K562 (cell line): ENCODE measurements around the gene ARHGEF4.

Experiments
- ETV6 ChIP-seq, 3 experiments: fragments of 150-350 bp in 1 of 3; sonication (generic) in 1 of 3; formaldehyde crosslinking in 1 of 3; IDR thresholded peaks; 2 replicates each; pipeline versions ENCODE4 v1.6.1 to v1.8.0; 2014 to 2022; ENCODE audit warnings: borderline replicate concordance in 2 of 3, low read depth in 2 of 3, antibody characterized with exemption in 1 of 3, low read length in 1 of 3, mild to moderate bottlenecking in 1 of 3, missing genetic modification reagents in 1 of 3
- EZH2 ChIP-seq: IDR thresholded peaks from 2 replicates; pipeline ENCODE4 v1.6.1; 2012; ENCODE audit warnings: low read depth, mild to moderate bottlenecking, inconsistent platforms, low read length, borderline replicate concordance
- HDAC2 ChIP-seq: fragments of 450-650 bp; IDR thresholded peaks from 2 replicates; pipeline ENCODE4 v1.6.1; 2016; ENCODE audit warnings: mild to moderate bottlenecking
- MED1 ChIP-seq: sonication (generic); formaldehyde crosslinking; IDR thresholded peaks from 2 replicates; pipeline ENCODE4 v1.8.1; 2023; ENCODE audit warnings: missing genetic modification reagents, borderline replicate concordance
- POLR2AphosphoS5 ChIP-seq: IDR thresholded peaks from 2 replicates; pipeline ENCODE4 v1.6.1; 2011; ENCODE audit warnings: mild to moderate bottlenecking, low read depth, low read length, moderate library complexity; ENCODE audit not compliant: control insufficient read depth, insufficient read depth
- RBM22 ChIP-seq: fragments of 200-400 bp; formaldehyde crosslinking; IDR thresholded peaks from 2 replicates; pipeline ENCODE4 v1.6.1; 2018; ENCODE audit warnings: low read length, low read depth; ENCODE audit not compliant: poor library complexity, severe bottlenecking
- SP1 ChIP-seq: sonication (generic); formaldehyde crosslinking; IDR thresholded peaks from 2 replicates; pipeline ENCODE4 v1.8.1; 2022; ENCODE audit warnings: mild to moderate bottlenecking, missing genetic modification reagents
- ZNF311 ChIP-seq: fragments of 250-450 bp; sonication (Bioruptor Pico); IDR thresholded peaks from 2 replicates; pipeline ENCODE4 v1.4.0; 2020; ENCODE audit warnings: mild to moderate bottlenecking, moderate library complexity
- TF ChIP-seq, protein P1 (sequence below), 3 experiments: IDR thresholded peaks in 2 of 3; conservative IDR thresholded peaks in 1 of 3; 2 replicates each; pipeline ENCODE4 v1.5.1; 2011 to 2012; ENCODE audit warnings: low read length in 3 of 3, mild to moderate bottlenecking in 3 of 3, control low read depth in 2 of 3, improper control_type of control experiment in 1 of 3, inconsistent platforms in 1 of 3, low read depth in 1 of 3, mixed read lengths in 1 of 3, moderate library complexity in 1 of 3; ENCODE audit not compliant: insufficient read depth in 2 of 3
- TF ChIP-seq, protein P2 (sequence below), 2 experiments: fragments of 450-650 bp in 1 of 2; sonication (generic) in 1 of 2; formaldehyde crosslinking; conservative IDR thresholded peaks; 2 replicates each; pipeline versions ENCODE4 v1.4.0 to v1.8.1; 2020 to 2022; ENCODE audit warnings: mild to moderate bottlenecking in 1 of 2, missing genetic modification reagents in 1 of 2
- TF ChIP-seq, protein P3 (sequence below): fragments of 250-450 bp; sonication (Bioruptor Pico); IDR thresholded peaks from 2 replicates; pipeline ENCODE4 v1.5.1; 2021; ENCODE audit warnings: mild to moderate bottlenecking
- TF ChIP-seq, protein P4 (sequence below): fragments of 450-650 bp; formaldehyde crosslinking; IDR thresholded peaks from 2 replicates; pipeline ENCODE4 v1.4.0; 2020; ENCODE audit warnings: mild to moderate bottlenecking, mixed read lengths
- TF ChIP-seq, protein P5 (sequence below): fragments of 250-450 bp; sonication (Bioruptor Pico); IDR thresholded peaks from 2 replicates; pipeline ENCODE4 v1.4.0; 2020; ENCODE audit warnings: mild to moderate bottlenecking, moderate library complexity, borderline replicate concordance

DNA sequence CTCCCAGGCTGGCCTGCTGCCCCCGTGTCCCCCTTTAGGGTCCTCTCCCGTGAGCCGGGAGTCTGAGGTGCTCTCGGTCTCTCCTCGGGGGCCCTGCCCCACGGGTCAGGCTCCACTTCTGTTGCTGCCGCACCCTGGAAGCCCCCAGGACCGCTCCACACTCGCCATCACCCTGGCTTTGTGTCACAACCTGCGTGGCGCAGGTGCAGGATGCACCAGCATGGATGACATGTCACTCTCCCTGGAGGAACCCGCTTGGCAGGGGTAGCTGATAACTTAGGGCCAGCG, 10.8 kb upstream of the ARHGEF4 start:
- TF ChIP-seq, protein P1, sequence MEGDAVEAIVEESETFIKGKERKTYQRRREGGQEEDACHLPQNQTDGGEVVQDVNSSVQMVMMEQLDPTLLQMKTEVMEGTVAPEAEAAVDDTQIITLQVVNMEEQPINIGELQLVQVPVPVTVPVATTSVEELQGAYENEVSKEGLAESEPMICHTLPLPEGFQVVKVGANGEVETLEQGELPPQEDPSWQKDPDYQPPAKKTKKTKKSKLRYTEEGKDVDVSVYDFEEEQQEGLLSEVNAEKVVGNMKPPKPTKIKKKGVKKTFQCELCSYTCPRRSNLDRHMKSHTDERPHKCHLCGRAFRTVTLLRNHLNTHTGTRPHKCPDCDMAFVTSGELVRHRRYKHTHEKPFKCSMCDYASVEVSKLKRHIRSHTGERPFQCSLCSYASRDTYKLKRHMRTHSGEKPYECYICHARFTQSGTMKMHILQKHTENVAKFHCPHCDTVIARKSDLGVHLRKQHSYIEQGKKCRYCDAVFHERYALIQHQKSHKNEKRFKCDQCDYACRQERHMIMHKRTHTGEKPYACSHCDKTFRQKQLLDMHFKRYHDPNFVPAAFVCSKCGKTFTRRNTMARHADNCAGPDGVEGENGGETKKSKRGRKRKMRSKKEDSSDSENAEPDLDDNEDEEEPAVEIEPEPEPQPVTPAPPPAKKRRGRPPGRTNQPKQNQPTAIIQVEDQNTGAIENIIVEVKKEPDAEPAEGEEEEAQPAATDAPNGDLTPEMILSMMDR (IDR thresholded peaks at IDR 0.05 in 2 of 3, conservative IDR thresholded peaks at IDR 0.05 in 1 of 3; ENCODE audit: insufficient read depth in 2 of 3, low read depth in 1 of 3, low read length in 3 of 3): no peak
- TF ChIP-seq EZH2 (no peak), MED1 (CRISPR knock-in tag) (no peak), RBM22 (no peak), ETV6 (IDR thresholded peaks at IDR 0.05; ENCODE audit: borderline replicate concordance in 1 of 2, low read depth in 2 of 2, low read length in 1 of 2) (no peak), ETV6 (CRISPR knock-in tag; IDR thresholded peaks at IDR 0.05; ENCODE audit: borderline replicate concordance) (no peak), ZNF311 (CRISPR knock-in tag) (no peak), HDAC2 (no peak), POLR2AphosphoS5 (no peak), SP1 (CRISPR knock-in tag) (no peak)
- TF ChIP-seq, protein P2, sequence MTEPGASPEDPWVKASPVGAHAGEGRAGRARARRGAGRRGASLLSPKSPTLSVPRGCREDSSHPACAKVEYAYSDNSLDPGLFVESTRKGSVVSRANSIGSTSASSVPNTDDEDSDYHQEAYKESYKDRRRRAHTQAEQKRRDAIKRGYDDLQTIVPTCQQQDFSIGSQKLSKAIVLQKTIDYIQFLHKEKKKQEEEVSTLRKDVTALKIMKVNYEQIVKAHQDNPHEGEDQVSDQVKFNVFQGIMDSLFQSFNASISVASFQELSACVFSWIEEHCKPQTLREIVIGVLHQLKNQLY (CRISPR knock-in tag; conservative IDR thresholded peaks at IDR 0.05): no peak
- TF ChIP-seq, protein P3, sequence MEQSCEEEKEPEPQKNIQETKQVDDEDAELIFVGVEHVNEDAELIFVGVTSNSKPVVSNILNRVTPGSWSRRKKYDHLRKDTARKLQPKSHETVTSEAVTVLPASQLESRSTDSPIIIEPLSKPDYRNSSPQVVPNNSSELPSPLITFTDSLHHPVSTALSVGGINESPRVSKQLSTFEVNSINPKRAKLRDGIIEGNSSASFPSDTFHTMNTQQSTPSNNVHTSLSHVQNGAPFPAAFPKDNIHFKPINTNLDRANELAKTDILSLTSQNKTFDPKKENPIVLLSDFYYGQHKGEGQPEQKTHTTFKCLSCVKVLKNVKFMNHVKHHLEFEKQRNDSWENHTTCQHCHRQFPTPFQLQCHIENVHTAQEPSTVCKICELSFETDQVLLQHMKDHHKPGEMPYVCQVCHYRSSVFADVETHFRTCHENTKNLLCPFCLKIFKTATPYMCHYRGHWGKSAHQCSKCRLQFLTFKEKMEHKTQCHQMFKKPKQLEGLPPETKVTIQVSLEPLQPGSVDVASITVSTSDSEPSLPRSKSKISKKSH (CRISPR knock-in tag): no peak
- TF ChIP-seq, protein P4, sequence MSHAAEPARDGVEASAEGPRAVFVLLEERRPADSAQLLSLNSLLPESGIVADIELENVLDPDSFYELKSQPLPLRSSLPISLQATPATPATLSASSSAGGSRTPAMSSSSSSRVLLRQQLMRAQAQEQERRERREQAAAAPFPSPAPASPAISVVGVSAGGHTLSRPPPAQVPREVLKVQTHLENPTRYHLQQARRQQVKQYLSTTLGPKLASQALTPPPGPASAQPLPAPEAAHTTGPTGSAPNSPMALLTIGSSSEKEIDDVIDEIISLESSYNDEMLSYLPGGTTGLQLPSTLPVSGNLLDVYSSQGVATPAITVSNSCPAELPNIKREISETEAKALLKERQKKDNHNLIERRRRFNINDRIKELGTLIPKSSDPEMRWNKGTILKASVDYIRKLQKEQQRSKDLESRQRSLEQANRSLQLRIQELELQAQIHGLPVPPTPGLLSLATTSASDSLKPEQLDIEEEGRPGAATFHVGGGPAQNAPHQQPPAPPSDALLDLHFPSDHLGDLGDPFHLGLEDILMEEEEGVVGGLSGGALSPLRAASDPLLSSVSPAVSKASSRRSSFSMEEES: no peak
- TF ChIP-seq, protein P5, sequence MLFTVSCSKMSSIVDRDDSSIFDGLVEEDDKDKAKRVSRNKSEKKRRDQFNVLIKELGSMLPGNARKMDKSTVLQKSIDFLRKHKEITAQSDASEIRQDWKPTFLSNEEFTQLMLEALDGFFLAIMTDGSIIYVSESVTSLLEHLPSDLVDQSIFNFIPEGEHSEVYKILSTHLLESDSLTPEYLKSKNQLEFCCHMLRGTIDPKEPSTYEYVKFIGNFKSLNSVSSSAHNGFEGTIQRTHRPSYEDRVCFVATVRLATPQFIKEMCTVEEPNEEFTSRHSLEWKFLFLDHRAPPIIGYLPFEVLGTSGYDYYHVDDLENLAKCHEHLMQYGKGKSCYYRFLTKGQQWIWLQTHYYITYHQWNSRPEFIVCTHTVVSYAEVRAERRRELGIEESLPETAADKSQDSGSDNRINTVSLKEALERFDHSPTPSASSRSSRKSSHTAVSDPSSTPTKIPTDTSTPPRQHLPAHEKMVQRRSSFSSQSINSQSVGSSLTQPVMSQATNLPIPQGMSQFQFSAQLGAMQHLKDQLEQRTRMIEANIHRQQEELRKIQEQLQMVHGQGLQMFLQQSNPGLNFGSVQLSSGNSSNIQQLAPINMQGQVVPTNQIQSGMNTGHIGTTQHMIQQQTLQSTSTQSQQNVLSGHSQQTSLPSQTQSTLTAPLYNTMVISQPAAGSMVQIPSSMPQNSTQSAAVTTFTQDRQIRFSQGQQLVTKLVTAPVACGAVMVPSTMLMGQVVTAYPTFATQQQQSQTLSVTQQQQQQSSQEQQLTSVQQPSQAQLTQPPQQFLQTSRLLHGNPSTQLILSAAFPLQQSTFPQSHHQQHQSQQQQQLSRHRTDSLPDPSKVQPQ: no peak
